HepG2 (cell line): Measurements from ENCODE around the gene CSTPP1. TPM values are rescaled to one million over a fixed set of nuclear protein-coding genes. Genes with fewer than 3 reads are reported as not detected.
A peak's percentile ranks its signal among the peaks of the same experiment; 100 is the strongest.

Experiments used
- ATAC-seq: fragments of 200-7000 bp; cut with Tn5 transposase; 3 replicates; pipeline ENCODE4 v1.9.1; 2020; ENCODE audit warnings: mild to moderate bottlenecking, moderate library complexity
- BruUV-seq: library from RNA; stranded (reverse); fragments of 400-500 nt; replicated peaks from 2 replicates; lab custom pipeline; 2021; lab: Mats Ljungman, UMichigan
- CTCF ChIA-PET: fragments of 300-600 bp; formaldehyde crosslinking; extraction: SDS; loops from one replicate; lab custom pipeline; 2021; ENCODE audit warnings: low total read pairs, inconsistent platforms, low intra/inter-chr PET ratio; lab: Yijun Ruan, JAX
- POLR2A ChIA-PET: fragments of 350-600 bp; sonication (Branson Sonifier 250); formaldehyde crosslinking; loops from one replicate; lab custom pipeline; 2020; ENCODE audit warnings: antibody characterized with exemption, inconsistent platforms; lab: Yijun Ruan, JAX
- DNase-seq: peaks from one replicate; pipeline ENCODE4 v3.0.0-alpha.2; 2015; ENCODE audit warnings: low spot score
- FAIRE-seq: peaks from 3 replicates; lab custom pipeline; 2011; peaks lifted over from hg19 to GRCh38; lab: Jason Lieb, UNC
- H2AFZ ChIP-seq: one replicate; pipeline ENCODE4 v1.6.1; 2011; ENCODE audit warnings: low read length, inconsistent platforms
- H3K27ac ChIP-seq: fragments of 300-600 bp; 3 replicates; pipeline ENCODE4 v1.8.0; 2011; ENCODE audit warnings: mixed run types, mild to moderate bottlenecking, mixed read lengths, low read length, inconsistent platforms; ENCODE audit not compliant: insufficient read depth; ENCODE audit errors: extremely low read length
- H3K27me3 ChIP-seq, 2 experiments: fragments of 200-600 bp in 1 of 2; 2 replicates in 1 of 2; 3 replicates in 1 of 2; pipeline versions ENCODE4 v1.6.0 to v1.8.0; 2011; ENCODE audit warnings: low read length in 2 of 2, mild to moderate bottlenecking in 2 of 2, moderate library complexity in 2 of 2, inconsistent platforms in 1 of 2; ENCODE audit not compliant: insufficient read depth in 2 of 2, control insufficient read depth in 1 of 2
- H3K36me3 ChIP-seq, 2 experiments: fragments of 200-600 bp in 1 of 2; replicated peaks in 1 of 2; 2 replicates in 1 of 2; 3 replicates in 1 of 2; pipeline versions ENCODE4 v1.5.1 to v1.8.0; 2011; ENCODE audit warnings: low read length in 2 of 2, inconsistent platforms in 1 of 2; ENCODE audit not compliant: insufficient read depth in 2 of 2, control insufficient read depth in 1 of 2
- H3K4me1 ChIP-seq: 2 replicates; pipeline ENCODE4 v1.5.1; 2012; ENCODE audit warnings: low read length, inconsistent platforms; ENCODE audit not compliant: insufficient read depth
- H3K4me2 ChIP-seq: 2 replicates; pipeline ENCODE4 v1.6.0; 2011; ENCODE audit warnings: low read depth, low read length, inconsistent platforms
- H3K4me3 ChIP-seq, 3 experiments: fragments of 200-600 bp in 1 of 3; sonication (generic), shearing (Covaris generic) in 1 of 3; replicated peaks in 1 of 3; 2 replicates each; pipeline ENCODE4 v1.5.1; 2011 to 2016; ENCODE audit warnings: low read length in 3 of 3, inconsistent platforms in 2 of 3, low read depth in 2 of 3, mild to moderate bottlenecking in 2 of 3, control low read depth in 1 of 3, mixed read lengths in 1 of 3; ENCODE audit not compliant: insufficient read depth in 1 of 3
- H3K79me2 ChIP-seq: one replicate; pipeline ENCODE4 v1.6.1; 2011; ENCODE audit warnings: low read length, inconsistent platforms; ENCODE audit not compliant: insufficient read depth
- H3K9ac ChIP-seq: 2 replicates; pipeline ENCODE4 v1.6.0; 2011; ENCODE audit warnings: mild to moderate bottlenecking, low read depth, low read length, inconsistent platforms; ENCODE audit not compliant: insufficient read depth
- H3K9me3 ChIP-seq: 2 replicates; pipeline ENCODE4 v1.5.1; 2012; ENCODE audit warnings: mild to moderate bottlenecking, low read length
- H4K20me1 ChIP-seq: 2 replicates; pipeline ENCODE4 v1.6.0; 2011; ENCODE audit warnings: inconsistent platforms, mild to moderate bottlenecking, low read length, moderate library complexity; ENCODE audit not compliant: insufficient read depth
- AFF4 ChIP-seq: sonication (generic); formaldehyde crosslinking; IDR thresholded peaks from 2 replicates; pipeline ENCODE4 v1.4.0; 2020; ENCODE audit warnings: missing genetic modification reagents
- ARNTL ChIP-seq: sonication (generic); formaldehyde crosslinking; IDR thresholded peaks from 2 replicates; pipeline ENCODE4 v1.4.0; 2020; ENCODE audit warnings: mild to moderate bottlenecking, missing genetic modification reagents
- MED1 ChIP-seq: sonication (generic); formaldehyde crosslinking; IDR thresholded peaks from 2 replicates; pipeline ENCODE4 v1.4.0; 2020; ENCODE audit warnings: missing genetic modification reagents
- NPAS2 ChIP-seq: sonication (generic); formaldehyde crosslinking; IDR thresholded peaks from 2 replicates; pipeline ENCODE4 v1.8.0; 2022; ENCODE audit warnings: mild to moderate bottlenecking, missing genetic modification reagents, borderline replicate concordance
- RARA ChIP-seq: IDR thresholded peaks from 2 replicates; pipeline ENCODE4 v1.6.1; 2016; ENCODE audit warnings: missing genetic modification reagents, missing compliant biosample characterization
- REST ChIP-seq, 2 experiments: IDR thresholded peaks; 2 replicates each; pipeline ENCODE4 v1.6.1; 2011 to 2012; ENCODE audit warnings: low read length in 2 of 2, borderline replicate concordance in 1 of 2, low read depth in 1 of 2, mild to moderate bottlenecking in 1 of 2, moderate library complexity in 1 of 2
- RORA ChIP-seq: sonication (generic); formaldehyde crosslinking; IDR thresholded peaks from 2 replicates; pipeline ENCODE4 v1.5.0; 2020; ENCODE audit warnings: mild to moderate bottlenecking, missing genetic modification reagents, moderate library complexity
- ZFX ChIP-seq: sonication (generic); formaldehyde crosslinking; IDR thresholded peaks from 2 replicates; pipeline ENCODE4 v1.4.0; 2020; ENCODE audit warnings: mild to moderate bottlenecking, low read depth, missing genetic modification reagents, moderate library complexity
- ZNF143 ChIP-seq: sonication (generic); formaldehyde crosslinking; IDR thresholded peaks from 2 replicates; pipeline ENCODE4 v1.4.0; 2020; ENCODE audit warnings: missing genetic modification reagents
- ZNF24 ChIP-seq: fragments of 450-650 bp; IDR thresholded peaks from 2 replicates; pipeline ENCODE4 v1.6.1; 2017; ENCODE audit warnings: antibody characterized with exemption, mild to moderate bottlenecking
- ZNF3 ChIP-seq: IDR thresholded peaks from 2 replicates; pipeline ENCODE4 v1.7.0; 2017; ENCODE audit warnings: inconsistent platforms
- ZNF484 ChIP-seq: sonication (generic); formaldehyde crosslinking; IDR thresholded peaks from 2 replicates; pipeline ENCODE4 v1.5.1; 2020; ENCODE audit warnings: mild to moderate bottlenecking, low read depth, missing genetic modification reagents, borderline replicate concordance
- ZNF513 ChIP-seq: sonication (generic); formaldehyde crosslinking; conservative IDR thresholded peaks from 2 replicates; pipeline ENCODE4 v1.5.0; 2020; ENCODE audit warnings: missing genetic modification reagents
- ZNF550 ChIP-seq: sonication (generic); formaldehyde crosslinking; IDR thresholded peaks from 2 replicates; pipeline ENCODE4 v1.4.0; 2020; ENCODE audit warnings: mild to moderate bottlenecking, missing genetic modification reagents, borderline replicate concordance
- ZNF713 ChIP-seq: sonication (generic); formaldehyde crosslinking; IDR thresholded peaks from 2 replicates; pipeline ENCODE4 v1.4.0; 2020; ENCODE audit warnings: mild to moderate bottlenecking, missing genetic modification reagents
- ZNF720 ChIP-seq: sonication (generic); formaldehyde crosslinking; IDR thresholded peaks from 2 replicates; pipeline ENCODE4 v1.4.0; 2020; ENCODE audit warnings: missing genetic modification reagents
- WGBS: methylation state at CpG from one replicate; pipeline ENCODE4 v1.1.6; 2017; ENCODE audit warnings: low lambda C conversion rate; 5-methylcytosine and 5-hydroxymethylcytosine counted together
- in situ Hi-C: cut with HindIII; loops from 2 replicates; pipeline ENCODE4 v1.10.0; 2017; ENCODE audit warnings: low pct_unique_long_range_greater_than_20kb; ENCODE audit not compliant: extremely low pct_ligation_motif_present
- intact Hi-C: fragments of 100-400 bp; cut with micrococcal nuclease; formaldehyde crosslinking; loops from one replicate; pipeline ENCODE4 v1.10.0; 2022; ENCODE audit not compliant: unreplicated experiment
- polyA plus RNA-seq, 8 experiments: library from polyadenylated mRNA; depleted of rRNA in 3 of 8; stranded (reverse) in 7 of 8; unstranded in 1 of 8; fragments of >200 nt; fragmentation: Illumina TruSeq in 4 of 8; extraction: Trizol in 4 of 8; gene quantifications; 2 replicates each; pipeline versions ENCODE4 v1.2.1 to v1.2.3, GENCODE V29; 2011 to 2016; ENCODE audit warnings: low read depth in 4 of 8, missing spikeins in 1 of 8, mixed read lengths in 1 of 8; ENCODE audit not compliant: insufficient read depth in 1 of 8
- total RNA-seq, 5 experiments: library from RNA; depleted of rRNA; stranded (reverse); fragments of >200 nt; fragmentation: Illumina TruSeq; extraction: Trizol; gene quantifications; 2 replicates each; pipeline ENCODE4 v1.2.3, GENCODE V29; 2016; ENCODE audit warnings: low read depth in 1 of 5

The CSTPP1 gene
- total and polyA plus RNA-seq, 2 of the 13 experiments (the other 11 are each of a cell fraction or from before 2014, with no cell fraction given), result 12.3 to 14.6 TPM

GRCh38 chr11:47204637-47204989, 268.1 kb downstream of the CSTPP1 start:
- no peak overlapping the region for H3K27ac ChIP-seq
- H3K4me3 ChIP-seq, result no peak overlapping the region
- no peaks in the 10 kb centered on the region for H3K27me3 ChIP-seq
- CTCF ChIA-PET, result no interaction called here
- FAIRE-seq (no peak), ATAC-seq (peak; percentile 34; the same call in 2 of the 3 replicates), DNase-seq (no peak)
- no TSS peak for BruUV-seq
- H3K9me3 ChIP-seq, result no peaks in the 10 kb centered on the region
- H3K36me3 ChIP-seq, result no peaks in the 10 kb centered on the region
- no peaks in the 10 kb centered on the region for H3K79me2 ChIP-seq
- intact Hi-C loops (no loop called here), in situ Hi-C loops (no loop called here)
- H4K20me1 ChIP-seq, result no peaks in the 10 kb centered on the region
- H3K9ac ChIP-seq, result no peak overlapping the region
- POLR2A ChIA-PET, result interaction anchor here (0.7 to 4.2 kb wide), 4 partner anchors 10 to 19 kb away, joined by 3 to 33 read pairs (median 12); partner anchors contain the start of gene DDB2
- 85% methylated on average over 2 of the region's 2 CpGs for WGBS
- no peak overlapping the region for H3K4me2 ChIP-seq
- no peak overlapping the region for H2AFZ ChIP-seq
- peaks cover 63% of the 10 kb centered on the region for H3K4me1 ChIP-seq
- TF ChIP-seq ZNF720 (CRISPR knock-in tag), result no peak
- no peak for TF ChIP-seq ZNF513 (CRISPR knock-in tag)
- TF ChIP-seq RARA, result no peak
- no peak for TF ChIP-seq ZNF3 (CRISPR knock-in tag)
- no peak for TF ChIP-seq ZNF484
- no peak for TF ChIP-seq NPAS2
- no peak for TF ChIP-seq AFF4 (CRISPR knock-in tag)
- no peak for TF ChIP-seq MED1
- no peak for TF ChIP-seq ZNF24
- no peak for TF ChIP-seq ZNF713 (CRISPR knock-in tag)
- no peak for TF ChIP-seq ARNTL (CRISPR knock-in tag)
- no peak for TF ChIP-seq REST (IDR thresholded peaks at IDR 0.05; ENCODE audit: borderline replicate concordance in 1 of 2, low read depth in 1 of 2, low read length in 2 of 2)
- TF ChIP-seq ZFX (CRISPR knock-in tag), result no peak
- TF ChIP-seq ZNF550 (CRISPR knock-in tag), result no peak
- no peak for TF ChIP-seq RORA (CRISPR knock-in tag)
- no peak for TF ChIP-seq ZNF143
